ENCODE results near the gene TCF7L1. TPM values are rescaled to one million over a fixed set of nuclear protein-coding genes. Genes with fewer than 3 reads are reported as not detected.

TCF7L1 gene
- polyA plus RNA-seq, 4 donors: 0.45 to 18.5 (median 3.2) TPM

DNA sequence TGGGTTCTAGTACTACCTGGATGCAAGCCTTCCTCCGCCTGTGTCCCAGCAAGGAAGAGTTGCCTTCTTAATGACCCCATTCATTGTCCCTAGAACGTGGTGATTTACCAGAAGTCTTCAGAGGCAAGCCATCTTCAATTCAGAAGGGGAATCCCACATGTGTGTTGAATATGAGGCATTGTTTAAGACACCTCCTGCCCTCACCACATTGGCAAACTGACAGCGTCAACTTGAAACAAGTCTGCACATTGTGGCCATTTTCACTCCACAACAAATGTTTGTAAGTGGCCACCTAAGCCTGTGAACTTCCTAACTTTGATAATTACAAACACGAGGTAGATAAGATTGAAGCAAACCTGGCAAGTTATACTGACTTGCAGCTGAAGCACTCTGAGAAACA is 83.7 kb downstream of the TCF7L1 start:
- DNase-seq (no peak), FAIRE-seq (no peak)
- Histone ChIP-seq H3K9me3 (ENCODE audit: control insufficient read depth in 2 of 2, insufficient read depth in 1 of 2, low read depth in 1 of 2, low read length in 1 of 2) (no peaks in the 10 kb centered on the region), H3K4me3 (ENCODE audit: low read depth in 1 of 3, low read length in 3 of 3) (no peak overlapping the region), H3K36me3 (ENCODE audit: control insufficient read depth in 3 of 3, insufficient read depth in 2 of 3, low read depth in 1 of 3, low read length in 3 of 3) (peaks cover 0 to 3% (median 0%) of the 10 kb centered on the region in 3 donors), H3K27me3 (ENCODE audit: control insufficient read depth in 3 of 3, insufficient read depth in 3 of 3, low read length in 3 of 3) (no peaks in the 10 kb centered on the region), H3K4me1 (ENCODE audit: control insufficient read depth in 3 of 3, insufficient read depth in 2 of 3, low read depth in 1 of 3, low read length in 2 of 3) (peaks cover 0 to 39% (median 2%) of the 10 kb centered on the region in 3 donors), H3K27ac (ENCODE audit: low read depth in 1 of 3, low read length in 2 of 3) (no peak overlapping the region)
- WGBS, 3 donors: 44 to 64% (median 52%) methylated on average over 4 of the region's 4 CpGs

DNA sequence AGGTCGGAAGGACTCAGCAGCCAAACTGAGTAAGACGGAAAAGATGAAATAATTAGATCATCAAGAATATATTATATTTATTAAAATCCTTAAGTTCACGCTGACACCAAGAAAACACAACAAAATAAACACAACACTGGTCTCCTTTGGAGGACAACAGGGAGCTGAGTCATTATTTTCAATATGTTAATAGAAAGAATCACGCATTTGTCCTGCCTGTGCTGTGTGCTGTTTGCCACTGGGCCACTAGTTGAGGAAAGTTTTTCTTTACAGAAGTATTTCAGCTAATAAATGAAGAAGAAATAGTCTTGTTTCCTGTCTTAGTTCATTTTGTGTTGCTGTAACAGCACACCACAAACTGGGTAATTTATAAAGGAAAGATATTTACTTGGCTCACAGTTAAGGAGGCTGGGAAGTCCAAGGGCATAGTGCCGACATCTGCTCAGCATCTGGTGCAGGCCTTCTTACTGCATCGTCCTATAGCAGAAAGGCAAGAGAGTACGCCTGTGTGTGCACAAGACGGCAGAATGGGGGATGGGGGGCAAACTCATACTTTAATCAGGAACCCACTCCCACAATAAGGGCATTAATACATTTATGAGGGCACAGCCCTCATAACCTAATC is 88.0 kb downstream of the TCF7L1 start:
- no peak overlapping the region for H3K4me3 ChIP-seq (ENCODE audit: low read depth in 1 of 3, low read length in 3 of 3)
- H3K36me3 ChIP-seq (ENCODE audit: control insufficient read depth in 3 of 3, insufficient read depth in 2 of 3, low read depth in 1 of 3, low read length in 3 of 3): no peaks in the 10 kb centered on the region
- H3K9me3 ChIP-seq (ENCODE audit: control insufficient read depth in 2 of 2, insufficient read depth in 1 of 2, low read depth in 1 of 2, low read length in 1 of 2): no peaks in the 10 kb centered on the region
- H3K4me1 ChIP-seq (ENCODE audit: control insufficient read depth in 3 of 3, insufficient read depth in 2 of 3, low read depth in 1 of 3, low read length in 2 of 3): peaks cover 0 to 8% (median 2%) of the 10 kb centered on the region in 3 donors
- FAIRE-seq (no peak), DNase-seq (no peak)
- H3K27ac ChIP-seq (ENCODE audit: low read depth in 1 of 3, low read length in 2 of 3): no peak overlapping the region
- 76 to 92% (median 89%) methylated on average over 8 of the region's 8 CpGs for WGBS, 3 donors
- no peaks in the 10 kb centered on the region for H3K27me3 ChIP-seq (ENCODE audit: control insufficient read depth in 3 of 3, insufficient read depth in 3 of 3, low read length in 3 of 3)

DNA sequence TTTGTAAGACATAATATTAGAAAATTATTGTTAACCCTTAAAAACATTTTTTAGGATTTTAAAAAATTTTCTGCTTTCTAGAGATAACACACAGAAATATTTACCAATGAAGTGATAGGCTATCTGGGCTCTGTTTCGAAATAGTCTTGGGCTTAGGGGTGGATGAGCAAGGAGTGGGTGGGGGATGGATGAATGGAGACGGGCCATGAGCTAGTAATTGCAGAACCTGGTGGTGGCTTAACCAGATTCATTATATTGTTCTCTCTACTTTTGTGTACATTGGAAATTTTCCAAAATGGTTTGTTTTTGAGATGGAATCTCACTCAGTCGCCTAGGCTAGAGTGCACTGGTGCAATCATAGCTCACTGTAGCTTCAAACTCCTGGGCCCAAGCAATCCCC is 89.6 kb downstream of the TCF7L1 start:
- Histone ChIP-seq H3K27me3 (ENCODE audit: control insufficient read depth in 3 of 3, insufficient read depth in 3 of 3, low read length in 3 of 3) (no peaks in the 10 kb centered on the region), H3K4me1 (ENCODE audit: control insufficient read depth in 3 of 3, insufficient read depth in 2 of 3, low read depth in 1 of 3, low read length in 2 of 3) (no peaks in the 10 kb centered on the region), H3K9me3 (ENCODE audit: control insufficient read depth in 2 of 2, insufficient read depth in 1 of 2, low read depth in 1 of 2, low read length in 1 of 2) (no peaks in the 10 kb centered on the region), H3K4me3 (ENCODE audit: low read depth in 1 of 3, low read length in 3 of 3) (no peak overlapping the region), H3K36me3 (ENCODE audit: control insufficient read depth in 3 of 3, insufficient read depth in 2 of 3, low read depth in 1 of 3, low read length in 3 of 3) (no peaks in the 10 kb centered on the region), H3K27ac (ENCODE audit: low read depth in 1 of 3, low read length in 2 of 3) (no peak overlapping the region)
- DNase-seq (no peak), FAIRE-seq (no peak)
- 22 to 46% (median 43%) methylated on average over 3 of the region's 3 CpGs for WGBS, 3 donors

DNA sequence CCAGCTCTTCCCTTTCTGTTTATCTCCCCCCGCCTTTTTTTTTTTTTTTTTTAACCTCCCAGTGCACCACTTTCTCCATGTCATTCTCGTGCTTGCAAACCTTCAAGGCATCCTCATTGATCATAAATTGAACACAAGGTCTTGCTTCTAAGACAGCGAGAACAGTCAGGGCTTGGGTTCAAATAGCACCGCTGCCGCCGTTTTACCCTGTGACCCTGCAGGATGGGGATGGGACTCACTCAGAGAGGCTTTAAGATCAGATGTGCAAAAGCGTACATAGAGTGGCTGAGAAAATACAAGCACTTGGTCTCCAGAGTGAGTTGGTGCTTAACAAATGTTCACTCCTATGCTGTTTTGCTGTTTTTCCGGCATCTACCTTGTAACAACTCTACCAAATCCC is 93.6 kb downstream of the TCF7L1 start:
- WGBS, 3 donors: 90 to 92% (median 92%) methylated on average over 8 of the region's 8 CpGs
- FAIRE-seq (no peak), DNase-seq (no peak)
- Histone ChIP-seq H3K27me3 (ENCODE audit: control insufficient read depth in 3 of 3, insufficient read depth in 3 of 3, low read length in 3 of 3) (no peaks in the 10 kb centered on the region), H3K9me3 (ENCODE audit: control insufficient read depth in 2 of 2, insufficient read depth in 1 of 2, low read depth in 1 of 2, low read length in 1 of 2) (no peaks in the 10 kb centered on the region), H3K4me1 (ENCODE audit: control insufficient read depth in 3 of 3, insufficient read depth in 2 of 3, low read depth in 1 of 3, low read length in 2 of 3) (no peaks in the 10 kb centered on the region), H3K27ac (ENCODE audit: low read depth in 1 of 3, low read length in 2 of 3) (no peak overlapping the region), H3K4me3 (ENCODE audit: low read depth in 1 of 3, low read length in 3 of 3) (no peak overlapping the region), H3K36me3 (ENCODE audit: control insufficient read depth in 3 of 3, insufficient read depth in 2 of 3, low read depth in 1 of 3, low read length in 3 of 3) (no peaks in the 10 kb centered on the region)

DNA sequence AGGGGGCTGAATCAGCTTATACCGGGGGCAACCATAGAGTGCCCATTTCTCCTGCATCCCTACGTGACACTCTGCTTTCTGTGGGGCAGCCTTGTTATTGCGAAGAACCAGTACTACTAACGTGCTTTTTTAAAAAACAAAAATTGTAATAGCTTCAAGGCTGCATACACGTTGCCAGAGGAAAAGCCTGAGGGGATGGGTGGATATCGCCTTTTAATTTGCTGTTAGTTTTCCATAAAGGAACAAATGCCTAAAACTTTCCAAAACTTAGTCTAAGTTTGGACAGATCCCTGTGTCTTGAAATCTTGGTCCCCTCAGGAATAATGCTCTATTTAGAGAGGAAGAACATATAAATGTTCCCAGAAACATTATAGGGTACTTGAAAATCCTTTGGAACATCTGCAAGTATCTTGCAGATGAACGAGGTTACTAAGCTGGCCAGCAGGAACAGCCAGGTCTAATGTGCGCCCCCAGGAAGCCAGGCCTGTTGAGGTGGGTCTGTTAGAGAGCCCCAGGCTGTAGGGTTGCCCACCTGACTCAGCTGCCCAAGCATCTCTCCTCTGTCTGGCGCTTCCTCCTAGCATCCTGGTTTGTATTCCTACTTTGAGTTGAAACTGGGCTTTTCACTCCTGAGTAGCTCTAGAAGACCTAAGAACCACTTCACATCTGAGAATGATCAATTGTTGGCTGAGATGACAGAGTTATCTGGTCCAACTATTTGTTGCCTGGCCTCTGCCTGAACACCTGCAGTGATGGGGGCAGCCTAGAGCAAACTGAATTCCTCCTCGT is 97.7 kb downstream of the TCF7L1 start:
- Histone ChIP-seq H3K4me1 (ENCODE audit: control insufficient read depth in 3 of 3, insufficient read depth in 2 of 3, low read depth in 1 of 3, low read length in 2 of 3) (no peaks in the 10 kb centered on the region), H3K9me3 (ENCODE audit: control insufficient read depth in 2 of 2, insufficient read depth in 1 of 2, low read depth in 1 of 2, low read length in 1 of 2) (no peaks in the 10 kb centered on the region), H3K4me3 (ENCODE audit: low read depth in 1 of 3, low read length in 3 of 3) (no peak overlapping the region), H3K27ac (ENCODE audit: low read depth in 1 of 3, low read length in 2 of 3) (no peak overlapping the region), H3K36me3 (ENCODE audit: control insufficient read depth in 3 of 3, insufficient read depth in 2 of 3, low read depth in 1 of 3, low read length in 3 of 3) (peaks cover 0 to 3% (median 0%) of the 10 kb centered on the region in 3 donors), H3K27me3 (ENCODE audit: control insufficient read depth in 3 of 3, insufficient read depth in 3 of 3, low read length in 3 of 3) (no peaks in the 10 kb centered on the region)
- DNase-seq (no peak), FAIRE-seq (no peak)
- 69 to 73% (median 72%) methylated on average over 10 of the region's 10 CpGs for WGBS, 3 donors

DNA sequence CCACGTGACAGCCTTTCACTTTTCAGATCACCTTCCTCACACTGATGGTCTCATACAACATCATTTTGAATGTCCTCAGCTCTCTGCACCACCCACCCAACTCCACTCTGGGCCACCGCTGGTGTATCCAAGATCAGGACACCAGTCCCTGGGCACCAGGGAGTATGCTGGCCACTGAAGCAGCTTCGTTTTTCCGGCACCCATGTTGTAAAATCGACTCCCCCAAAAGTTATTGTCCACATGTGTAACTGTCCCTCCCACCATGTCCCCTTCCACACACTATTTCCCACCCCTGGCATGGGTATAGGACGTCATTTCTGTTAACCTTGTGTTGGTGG is 98.2 kb downstream of the TCF7L1 start:
- WGBS, 3 donors: 71 to 76% (median 73%) methylated on average over 6 of the region's 6 CpGs
- no peak overlapping the region for H3K27ac ChIP-seq (ENCODE audit: low read depth in 1 of 3, low read length in 2 of 3)

DNA sequence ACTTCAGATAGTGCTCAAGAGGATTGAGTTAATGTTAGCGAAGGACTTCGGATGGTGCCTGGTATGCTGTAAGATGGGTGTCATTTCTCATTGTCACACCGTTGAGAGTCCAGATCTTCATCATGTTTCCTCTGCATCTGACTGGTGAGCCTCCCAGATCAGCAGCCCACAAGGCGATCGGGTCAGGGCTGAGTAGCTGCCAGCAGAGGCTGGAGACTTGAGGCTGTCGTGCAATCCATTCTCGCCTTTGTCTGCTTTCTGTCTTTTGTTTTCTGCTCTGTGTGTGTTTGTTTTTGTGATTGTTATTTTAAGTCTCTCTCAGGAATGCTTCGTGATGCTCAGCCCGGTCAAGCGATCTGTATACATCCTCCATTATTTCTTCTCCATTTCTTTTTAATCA is 98.8 kb downstream of the TCF7L1 start:
- H3K27ac ChIP-seq (ENCODE audit: low read depth in 1 of 3, low read length in 2 of 3): no peak overlapping the region
- no peaks in the 10 kb centered on the region for H3K4me1 ChIP-seq (ENCODE audit: control insufficient read depth in 3 of 3, insufficient read depth in 2 of 3, low read depth in 1 of 3, low read length in 2 of 3)
- DNase-seq (no peak), FAIRE-seq (no peak)
- H3K4me3 ChIP-seq (ENCODE audit: low read depth in 1 of 3, low read length in 3 of 3): no peak overlapping the region
- no peaks in the 10 kb centered on the region for H3K27me3 ChIP-seq (ENCODE audit: control insufficient read depth in 3 of 3, insufficient read depth in 3 of 3, low read length in 3 of 3)
- H3K36me3 ChIP-seq (ENCODE audit: control insufficient read depth in 3 of 3, insufficient read depth in 2 of 3, low read depth in 1 of 3, low read length in 3 of 3): peaks cover 0 to 3% (median 0%) of the 10 kb centered on the region in 3 donors
- H3K9me3 ChIP-seq (ENCODE audit: control insufficient read depth in 2 of 2, insufficient read depth in 1 of 2, low read depth in 1 of 2, low read length in 1 of 2): no peaks in the 10 kb centered on the region
- 69 to 83% (median 74%) methylated on average over 10 of the region's 10 CpGs for WGBS, 3 donors

More for the DNA sequence above, 98.2 kb downstream of the TCF7L1 start:
- Histone ChIP-seq H3K9me3 (ENCODE audit: control insufficient read depth in 2 of 2, insufficient read depth in 1 of 2, low read depth in 1 of 2, low read length in 1 of 2) (no peaks in the 10 kb centered on the region), H3K36me3 (ENCODE audit: control insufficient read depth in 3 of 3, insufficient read depth in 2 of 3, low read depth in 1 of 3, low read length in 3 of 3) (peaks cover 0 to 3% (median 0%) of the 10 kb centered on the region in 3 donors), H3K4me1 (ENCODE audit: control insufficient read depth in 3 of 3, insufficient read depth in 2 of 3, low read depth in 1 of 3, low read length in 2 of 3) (no peaks in the 10 kb centered on the region), H3K27me3 (ENCODE audit: control insufficient read depth in 3 of 3, insufficient read depth in 3 of 3, low read length in 3 of 3) (no peaks in the 10 kb centered on the region), H3K4me3 (ENCODE audit: low read depth in 1 of 3, low read length in 3 of 3) (no peak overlapping the region)
- no peak for DNase-seq
- FAIRE-seq: no peak

DNA sequence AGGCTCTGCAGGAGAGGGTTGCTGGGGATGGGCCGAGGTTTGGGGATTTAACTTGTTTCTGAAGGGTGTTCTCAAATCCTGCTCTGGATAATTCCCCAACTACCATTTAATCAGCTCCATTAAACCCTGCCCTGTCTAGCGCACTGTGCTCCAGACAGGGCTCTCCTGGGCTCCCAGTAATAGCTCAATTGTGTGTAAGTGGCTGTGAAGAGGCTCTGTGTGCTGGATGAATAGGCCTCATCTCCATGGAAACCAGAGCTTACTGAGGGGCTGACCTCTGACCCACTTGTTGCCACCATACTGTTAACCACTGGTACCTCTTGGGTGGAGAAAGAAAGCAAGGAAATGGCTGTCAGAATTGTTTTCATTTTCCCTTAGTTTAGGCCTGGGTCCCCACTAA is 101.7 kb downstream of the TCF7L1 start:
- Histone ChIP-seq H3K9me3 (ENCODE audit: control insufficient read depth in 2 of 2, insufficient read depth in 1 of 2, low read depth in 1 of 2, low read length in 1 of 2) (no peaks in the 10 kb centered on the region), H3K4me1 (ENCODE audit: control insufficient read depth in 3 of 3, insufficient read depth in 2 of 3, low read depth in 1 of 3, low read length in 2 of 3) (no peaks in the 10 kb centered on the region), H3K27me3 (ENCODE audit: control insufficient read depth in 3 of 3, insufficient read depth in 3 of 3, low read length in 3 of 3) (no peaks in the 10 kb centered on the region), H3K4me3 (ENCODE audit: low read depth in 1 of 3, low read length in 3 of 3) (no peak overlapping the region), H3K27ac (ENCODE audit: low read depth in 1 of 3, low read length in 2 of 3) (no peak overlapping the region), H3K36me3 (ENCODE audit: control insufficient read depth in 3 of 3, insufficient read depth in 2 of 3, low read depth in 1 of 3, low read length in 3 of 3) (peaks cover 0 to 7% (median 0%) of the 10 kb centered on the region in 3 donors)
- DNase-seq (no peak), FAIRE-seq (no peak)
- WGBS, 3 donors: 94 to 95% (median 95%) methylated on average over 2 of the region's 2 CpGs
